Mammary epithelial cell (primary cell): ENCODE data around the gene DCUN1D2.

Source experiments
- EZH2 ChIP-seq: IDR thresholded peaks from 2 replicates; pipeline ENCODE4 v1.6.1; 2012; ENCODE audit warnings: low read length, inconsistent platforms, borderline replicate concordance
- TF ChIP-seq, protein P1 (sequence below), 2 donors: IDR thresholded peaks in 1 of 2; conservative IDR thresholded peaks in 1 of 2; 2 replicates each; pipeline ENCODE4 v1.5.1; 2011 to 2012; ENCODE audit warnings: inconsistent platforms in 2 of 2, low read length in 2 of 2, mild to moderate bottlenecking in 2 of 2, control low read depth in 1 of 2, low read depth in 1 of 2; ENCODE audit not compliant: insufficient read depth in 1 of 2; ENCODE audit errors: extremely low read depth in 1 of 2

DNA sequence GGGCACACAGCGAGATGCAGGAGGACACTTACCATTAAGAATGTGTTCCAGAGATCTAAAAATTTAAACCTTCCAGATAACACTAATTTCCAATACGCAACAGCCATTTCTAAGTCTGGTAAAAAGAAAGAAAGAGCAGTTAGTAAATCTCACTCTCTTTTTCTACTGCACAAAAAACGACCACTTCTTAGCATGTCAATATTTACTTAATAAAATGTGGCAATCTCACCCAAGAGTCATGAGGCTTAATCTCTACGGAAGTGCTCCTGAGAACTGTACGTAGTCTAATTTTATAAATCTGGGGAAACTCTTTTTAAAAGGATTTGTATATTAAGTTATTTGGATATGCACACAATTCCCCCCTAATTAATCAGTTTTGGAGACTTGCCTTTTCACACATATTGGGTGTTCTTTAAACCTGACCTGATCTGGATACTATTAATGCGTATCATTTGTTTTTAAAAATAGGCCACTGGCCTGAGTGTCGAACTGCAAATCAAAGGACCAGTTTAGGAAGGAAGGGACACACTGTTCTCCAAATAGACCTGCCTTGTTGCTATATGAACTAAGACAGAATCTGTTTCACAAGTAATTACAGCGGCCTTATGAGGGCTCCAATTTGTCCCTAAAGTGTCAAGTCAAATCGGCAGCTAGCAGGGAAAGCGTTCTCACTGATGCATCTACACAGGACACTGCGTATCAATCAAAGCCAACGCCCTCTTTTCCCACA lies 29.3 kb downstream of the DCUN1D2 start:
- TF ChIP-seq, protein P1, sequence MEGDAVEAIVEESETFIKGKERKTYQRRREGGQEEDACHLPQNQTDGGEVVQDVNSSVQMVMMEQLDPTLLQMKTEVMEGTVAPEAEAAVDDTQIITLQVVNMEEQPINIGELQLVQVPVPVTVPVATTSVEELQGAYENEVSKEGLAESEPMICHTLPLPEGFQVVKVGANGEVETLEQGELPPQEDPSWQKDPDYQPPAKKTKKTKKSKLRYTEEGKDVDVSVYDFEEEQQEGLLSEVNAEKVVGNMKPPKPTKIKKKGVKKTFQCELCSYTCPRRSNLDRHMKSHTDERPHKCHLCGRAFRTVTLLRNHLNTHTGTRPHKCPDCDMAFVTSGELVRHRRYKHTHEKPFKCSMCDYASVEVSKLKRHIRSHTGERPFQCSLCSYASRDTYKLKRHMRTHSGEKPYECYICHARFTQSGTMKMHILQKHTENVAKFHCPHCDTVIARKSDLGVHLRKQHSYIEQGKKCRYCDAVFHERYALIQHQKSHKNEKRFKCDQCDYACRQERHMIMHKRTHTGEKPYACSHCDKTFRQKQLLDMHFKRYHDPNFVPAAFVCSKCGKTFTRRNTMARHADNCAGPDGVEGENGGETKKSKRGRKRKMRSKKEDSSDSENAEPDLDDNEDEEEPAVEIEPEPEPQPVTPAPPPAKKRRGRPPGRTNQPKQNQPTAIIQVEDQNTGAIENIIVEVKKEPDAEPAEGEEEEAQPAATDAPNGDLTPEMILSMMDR (conservative IDR thresholded peaks at IDR 0.05 in 1 of 2, IDR thresholded peaks at IDR 0.05 in 1 of 2; ENCODE audit: extremely low read depth in 1 of 2, insufficient read depth in 1 of 2, low read depth in 1 of 2, low read length in 2 of 2): no peak
- TF ChIP-seq EZH2: no peak
